ENCODE data around the gene CHRDL2. TPM values are rescaled to one million over a fixed set of nuclear protein-coding genes. Genes with fewer than 3 reads are reported as not detected.

Gene CHRDL2
- total RNA-seq, 1 donor from 2014 or later = not detected

- Histone ChIP-seq H3K36me3 (ENCODE audit: control insufficient read depth, insufficient read depth, low read length) (no peaks in the 10 kb centered on the region), H3K4me3 (ENCODE audit: low read depth, low read length) (peak overlapping the region; percentile 63), H3K27me3 (ENCODE audit: control insufficient read depth, insufficient read depth, low read length) (no peaks in the 10 kb centered on the region)
- FAIRE-seq (no peak), DNase-seq (ENCODE audit: low read depth) (no peak)
- no peak for TF ChIP-seq CTCF (IDR thresholded peaks at IDR 0.05; ENCODE audit: insufficient read depth, low read length, severe bottlenecking)
Observed at GRCh38 chr11:74749965-74750296, 18.7 kb upstream of the CHRDL2 start.

GRCh38 chr11:74749127-74749964 is 18.1 kb upstream of the CHRDL2 start:
- no peaks in the 10 kb centered on the region for H3K36me3 ChIP-seq (ENCODE audit: control insufficient read depth, insufficient read depth, low read length)
- H3K4me3 ChIP-seq (ENCODE audit: low read depth, low read length) = peak overlapping the region; percentile 63
- TF ChIP-seq CTCF (IDR thresholded peaks at IDR 0.05; ENCODE audit: insufficient read depth, low read length, severe bottlenecking) = no peak
- no peaks in the 10 kb centered on the region for H3K27me3 ChIP-seq (ENCODE audit: control insufficient read depth, insufficient read depth, low read length)
- DNase-seq (ENCODE audit: low read depth) (peak; percentile 60), FAIRE-seq (no peak)

- no peak for FAIRE-seq
- TF ChIP-seq CTCF (IDR thresholded peaks at IDR 0.05; ENCODE audit: insufficient read depth, low read length, severe bottlenecking) = no peak
- DNase-seq (ENCODE audit: low read depth) = peak; percentile 92
Observed at GRCh38 chr11:74748211-74749126, 17.2 kb upstream of the CHRDL2 start, which contains the start of gene RNF169. Gene RNF169, plus strand, starts transcription at chr11:74748849. Its CDS starts 32 bp downstream, at chr11:74748881.

GRCh38 chr11:74746868-74747267 is 15.6 kb upstream of the CHRDL2 start:
- no peak for FAIRE-seq
- no peak for TF ChIP-seq CTCF (IDR thresholded peaks at IDR 0.05; ENCODE audit: insufficient read depth, low read length, severe bottlenecking)
- H3K4me3 ChIP-seq (ENCODE audit: low read depth, low read length) = no peak overlapping the region

More at GRCh38 chr11:74748211-74749126, 17.2 kb upstream of the CHRDL2 start, which contains the start of gene RNF169:
- H3K36me3 ChIP-seq (ENCODE audit: control insufficient read depth, insufficient read depth, low read length) = no peaks in the 10 kb centered on the region
- H3K4me3 ChIP-seq (ENCODE audit: low read depth, low read length) = peak within 1 kb of the TSS; percentile 63
- no peaks in the 10 kb centered on the region for H3K27me3 ChIP-seq (ENCODE audit: control insufficient read depth, insufficient read depth, low read length)

GRCh38 chr11:74744277-74744676 is 13.1 kb upstream of the CHRDL2 start:
- FAIRE-seq = no peak
- TF ChIP-seq CTCF (IDR thresholded peaks at IDR 0.05; ENCODE audit: insufficient read depth, low read length, severe bottlenecking) = no peak

More at GRCh38 chr11:74746868-74747267, 15.6 kb upstream of the CHRDL2 start:
- Histone ChIP-seq H3K27me3 (ENCODE audit: control insufficient read depth, insufficient read depth, low read length) (no peaks in the 10 kb centered on the region), H3K36me3 (ENCODE audit: control insufficient read depth, insufficient read depth, low read length) (no peaks in the 10 kb centered on the region)
- no peak for DNase-seq (ENCODE audit: low read depth)

More at GRCh38 chr11:74744277-74744676, 13.1 kb upstream of the CHRDL2 start:
- Histone ChIP-seq H3K27me3 (ENCODE audit: control insufficient read depth, insufficient read depth, low read length) (no peaks in the 10 kb centered on the region), H3K4me3 (ENCODE audit: low read depth, low read length) (no peak overlapping the region), H3K36me3 (ENCODE audit: control insufficient read depth, insufficient read depth, low read length) (no peaks in the 10 kb centered on the region)
- no peak for DNase-seq (ENCODE audit: low read depth)

Measured in bronchial epithelial cell (primary cell).